Stimulated activated CD8-positive, alpha-beta memory T cell treated with anti-CD3 and anti-CD28 coated beads, Interleukin-15, amount 100 ng/mL, for 4 hours (primary cell): ENCODE results near the gene SCRN2.

Source experiments
- DNase-seq, 2 donors: peaks; one replicate each; pipeline ENCODE4 v3.0.0-alpha.2; 2020; ENCODE audit warnings: low read depth in 2 of 2

Gene SCRN2

GRCh38 chr17:47804461-47804860, 36.6 kb downstream of the SCRN2 start:
- no peak for DNase-seq

GRCh38 chr17:47803751-47804150, 37.3 kb downstream of the SCRN2 start:
- no peak for DNase-seq

GRCh38 chr17:47803201-47803600, 37.9 kb downstream of the SCRN2 start:
- no peak for DNase-seq

GRCh38 chr17:47802341-47803022, 38.6 kb downstream of the SCRN2 start:
- DNase-seq, result peak; percentile 25 to 26

GRCh38 chr17:47801906-47802305, 39.2 kb downstream of the SCRN2 start:
- no peak for DNase-seq

- no peak for DNase-seq
Observed at GRCh38 chr17:47801176-47801765, 39.8 kb downstream of the SCRN2 start.

GRCh38 chr17:47800686-47801085, 40.4 kb downstream of the SCRN2 start:
- DNase-seq, result no peak

DNA sequence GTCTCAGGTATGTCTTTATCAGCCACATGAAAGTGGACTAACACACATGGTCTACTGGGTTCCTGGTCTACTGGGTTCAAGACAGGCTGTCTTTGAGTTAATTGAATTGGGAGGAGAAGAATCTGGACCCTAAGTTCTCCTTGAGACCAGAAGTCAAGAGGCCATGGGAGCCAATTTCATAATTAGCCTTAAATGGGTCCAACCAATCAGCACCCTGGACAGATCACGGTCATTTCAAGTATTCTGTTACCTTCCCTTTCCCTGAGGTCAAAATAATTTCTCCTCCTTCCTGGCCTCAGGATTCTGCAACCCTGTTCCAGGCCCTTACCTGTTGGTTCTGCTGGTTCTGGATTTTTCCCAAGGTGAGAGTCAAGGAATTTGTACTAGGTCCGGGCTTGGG, 43.3 kb downstream of the SCRN2 start:
- no peak for DNase-seq

GRCh38 chr17:47792979-47793378, 48.1 kb downstream of the SCRN2 start:
- DNase-seq, result no peak

GRCh38 chr17:47792457-47792856, 48.6 kb downstream of the SCRN2 start:
- no peak for DNase-seq

- DNase-seq, result no peak
Observed at GRCh38 chr17:47791025-47791424, 50.0 kb downstream of the SCRN2 start.

GRCh38 chr17:47789611-47790561, 51.2 kb downstream of the SCRN2 start:
- peak in 1 of 2 donors; percentile 19 for DNase-seq
